NOMO-1 (cell line): ENCODE measurements around the gene PRDM8.
A peak's percentile ranks its signal among the peaks of the same experiment; 100 is the strongest.

ENCODE experiments used
- DNase-seq, 2 experiments: peaks; one replicate each; lab custom pipeline; 2025; ENCODE audit not compliant: unreplicated experiment in 2 of 2; lab: John Stamatoyannopoulos, UW

The PRDM8 gene

GRCh38 chr4:80183250-80184052, 13.9 kb upstream of the PRDM8 start:
- DNase-seq = no peak

- peak; percentile 80 to 93 for DNase-seq
Observed at GRCh38 chr4:80184053-80184824, 13.1 kb upstream of the PRDM8 start.

DNA sequence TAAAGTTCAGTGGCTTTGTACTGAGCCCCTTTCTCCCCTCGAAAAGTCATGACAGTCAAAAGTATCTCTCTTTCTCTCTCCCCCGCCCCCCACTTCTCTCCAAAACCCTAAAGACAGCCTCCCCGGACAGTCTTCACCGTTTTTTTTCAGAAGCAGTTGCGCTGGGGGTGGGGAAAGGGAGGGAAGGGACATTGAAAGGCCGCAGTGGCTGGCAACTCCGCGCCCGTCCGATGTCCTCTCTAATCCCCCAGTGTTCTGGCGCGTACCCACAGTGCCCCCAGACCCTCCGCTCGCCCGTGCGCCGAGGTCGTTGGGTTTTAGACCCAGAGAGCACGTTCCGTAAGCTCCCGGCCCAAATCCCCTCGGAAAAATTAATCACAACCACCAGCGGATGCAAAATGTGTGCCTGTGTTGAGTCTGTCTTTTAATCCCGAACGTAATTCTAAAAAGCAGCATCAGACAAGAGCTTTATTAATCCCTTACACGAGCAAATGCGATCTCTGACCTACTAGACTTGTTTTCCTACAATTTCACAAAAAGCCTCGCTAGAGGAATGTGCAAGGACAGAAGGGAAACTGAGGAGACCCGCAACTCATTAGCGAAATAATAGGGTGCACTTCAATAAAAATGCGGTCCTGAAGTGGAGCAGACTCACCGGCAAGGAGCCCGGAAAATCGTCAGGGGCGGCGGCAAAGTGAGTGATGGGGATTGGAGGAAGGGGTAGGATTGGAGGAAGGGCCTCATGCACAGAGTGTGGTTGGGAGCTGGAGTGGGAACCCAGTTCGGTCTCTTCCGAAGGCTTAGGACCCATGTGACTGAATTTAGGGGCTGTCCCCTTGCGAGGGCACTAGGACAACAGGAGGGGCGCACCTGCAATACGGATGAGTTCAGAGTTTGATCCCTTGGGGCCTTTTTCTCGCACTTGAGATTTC, 12.2 kb upstream of the PRDM8 start:
- DNase-seq = peak; percentile 30

- DNase-seq = no peak
Observed at GRCh38 chr4:80185787-80186548, 11.3 kb upstream of the PRDM8 start.

- DNase-seq = no peak
Observed at GRCh38 chr4:80186676-80187075, 10.6 kb upstream of the PRDM8 start.

DNA sequence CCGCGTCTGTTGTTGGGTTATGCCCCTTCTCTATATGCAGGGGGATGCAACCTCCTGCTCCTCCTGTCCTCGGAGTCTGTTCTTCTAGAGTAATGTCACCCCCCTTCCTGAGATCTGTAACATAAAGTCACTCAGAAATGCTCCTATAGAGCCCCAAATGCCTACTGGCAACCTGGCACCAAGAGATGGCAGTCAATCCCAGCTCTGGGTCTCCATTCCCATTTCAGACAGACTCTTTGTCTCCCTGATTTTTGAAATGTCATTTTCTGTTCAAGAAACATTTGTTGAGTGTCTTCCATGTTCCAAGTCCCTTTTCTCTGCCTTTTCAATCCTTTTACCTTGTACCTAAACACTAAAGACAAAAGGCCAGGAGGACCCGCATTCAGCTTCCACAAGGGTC, 9.6 kb upstream of the PRDM8 start:
- no peak for DNase-seq

- DNase-seq = no peak
Observed at GRCh38 chr4:80188457-80188800, 8.9 kb upstream of the PRDM8 start.

DNA sequence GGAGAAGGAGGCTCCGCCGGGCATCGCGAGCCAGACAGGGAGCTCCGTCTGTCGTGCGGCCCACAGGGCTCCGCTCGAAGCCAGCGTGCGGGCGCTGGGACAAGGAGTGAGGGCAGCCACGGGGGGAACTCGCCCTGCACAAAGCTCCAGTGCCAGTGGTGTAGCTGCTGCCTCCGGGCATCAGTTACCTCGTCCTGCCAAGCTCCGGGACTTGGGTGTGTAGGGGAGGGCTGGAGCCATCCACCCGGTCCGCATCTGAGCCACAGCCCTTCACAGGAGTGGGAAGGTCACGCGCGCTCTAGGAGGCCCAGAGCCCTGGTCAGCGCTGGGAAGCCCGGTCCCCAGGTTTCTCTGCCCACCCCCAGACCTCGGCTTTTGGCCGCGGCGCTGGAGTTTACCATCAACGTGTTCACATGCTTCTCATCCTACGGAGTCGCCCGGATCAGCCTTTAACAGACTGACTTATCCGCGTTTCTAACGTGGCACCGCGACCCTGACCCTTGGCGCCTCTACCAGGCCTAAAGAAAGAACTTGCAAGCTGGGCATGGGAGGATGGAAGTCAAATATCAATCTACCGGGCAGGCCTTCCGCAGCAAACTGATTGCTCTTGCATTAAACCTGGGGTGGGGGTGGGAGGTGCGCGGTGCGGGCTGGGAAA, 8.4 kb upstream of the PRDM8 start:
- no peak for DNase-seq

GRCh38 chr4:80189581-80189955, 7.7 kb upstream of the PRDM8 start:
- no peak for DNase-seq

DNA sequence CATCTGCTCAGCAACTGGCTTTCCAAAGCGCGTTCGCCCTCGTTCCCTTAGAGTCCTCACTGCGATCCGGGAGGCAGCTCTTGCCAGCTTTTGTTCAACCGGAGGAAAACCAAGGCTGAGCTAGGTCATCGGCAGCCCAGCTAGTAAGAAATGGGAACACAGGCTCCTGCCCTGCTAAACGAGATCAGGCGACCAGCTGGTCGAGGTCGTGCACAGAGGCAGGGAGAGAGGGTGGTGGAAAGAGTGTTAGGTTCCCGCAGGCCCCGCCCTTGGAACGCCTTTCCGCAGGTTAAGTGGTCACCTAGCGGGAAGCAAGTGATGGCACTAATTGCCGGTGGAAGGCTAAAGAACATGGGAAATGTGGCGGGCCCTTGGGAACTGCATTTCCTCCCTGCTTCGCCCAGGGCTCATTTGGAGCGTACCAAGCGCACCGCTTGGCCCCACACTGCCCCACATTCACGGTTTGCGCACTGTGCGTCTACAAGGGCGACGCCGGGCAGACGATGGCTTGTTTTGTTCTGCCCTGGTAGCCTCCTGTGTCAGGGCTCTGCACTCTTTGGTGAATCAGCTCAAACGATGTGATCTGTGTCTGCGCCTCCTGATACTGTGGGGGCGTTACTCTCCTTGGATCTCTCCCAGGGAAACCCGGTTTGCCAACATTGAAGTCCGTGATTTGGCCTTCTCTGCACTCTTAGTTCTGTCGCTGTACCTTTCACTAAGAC, 7.2 kb upstream of the PRDM8 start:
- DNase-seq = no peak

GRCh38 chr4:80192252-80192866, 4.9 kb upstream of the PRDM8 start:
- DNase-seq = no peak

- DNase-seq = no peak
Observed at GRCh38 chr4:80192937-80193336, 4.4 kb upstream of the PRDM8 start.

- no peak for DNase-seq
Observed at GRCh38 chr4:80195441-80196140, 1.7 kb upstream of the PRDM8 start.

DNA sequence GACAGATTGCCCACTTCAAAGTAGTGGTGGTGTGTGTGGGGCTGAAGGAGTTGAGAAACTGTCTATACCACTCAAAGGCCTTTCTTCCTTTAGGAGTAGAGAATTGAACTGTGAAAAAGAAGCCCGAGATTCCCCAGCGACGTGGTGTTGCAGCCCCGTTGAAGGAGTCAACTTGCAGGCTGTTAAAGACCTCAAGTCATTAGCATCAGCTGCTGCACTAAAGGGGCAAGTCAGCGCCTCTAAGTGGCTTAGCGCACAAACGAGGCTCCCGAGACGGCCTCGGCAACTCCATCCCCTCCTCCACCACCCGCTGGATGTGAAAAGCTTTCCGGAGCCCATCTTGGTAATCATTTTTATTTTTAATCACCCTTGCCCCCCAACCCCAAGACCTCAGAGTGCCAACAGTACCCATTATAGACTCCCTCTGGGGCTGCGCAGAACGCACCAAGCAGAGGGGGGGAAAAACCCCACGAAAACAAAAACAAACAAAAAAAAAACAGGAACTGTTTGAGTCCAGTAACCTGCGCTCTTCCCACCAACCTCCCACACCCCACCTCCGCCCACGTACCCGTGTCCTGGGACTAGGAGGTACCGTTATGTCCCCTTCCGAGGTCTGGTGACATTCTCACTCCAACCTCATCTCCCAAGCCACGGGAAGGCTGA, 913 bp upstream of the PRDM8 start:
- DNase-seq = no peak

- no peak for DNase-seq
Observed at GRCh38 chr4:80197601-80198440, 518 bp downstream of the PRDM8 start.

GRCh38 chr4:80198441-80198837, 1.1 kb downstream of the PRDM8 start:
- no peak for DNase-seq

DNA sequence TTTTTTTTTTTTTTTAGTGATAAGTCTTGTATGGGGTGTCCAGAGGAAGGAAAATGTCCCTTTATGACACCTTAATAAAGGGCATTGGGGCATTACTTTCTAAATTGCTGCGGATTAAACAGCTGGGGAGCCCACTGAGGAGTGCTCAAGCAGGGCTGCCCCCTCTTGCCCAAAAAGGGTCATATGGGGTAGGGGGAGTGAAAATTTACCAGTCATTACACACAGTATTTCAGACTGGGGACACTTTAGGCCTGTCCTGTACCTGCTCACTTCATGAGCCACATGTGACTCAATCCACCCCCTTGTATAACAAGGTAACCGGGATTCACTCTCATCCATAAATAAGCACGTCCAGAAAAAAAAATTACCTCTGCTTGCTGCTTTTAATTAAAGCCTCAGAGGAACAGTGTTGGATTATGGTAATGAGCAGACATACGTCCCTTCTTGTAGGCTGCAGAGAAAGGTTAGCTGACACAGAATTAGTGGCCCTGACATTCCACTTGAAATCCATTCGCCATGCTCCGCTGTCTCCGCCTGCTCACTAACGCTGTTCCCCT, 1.8 kb downstream of the PRDM8 start:
- no peak for DNase-seq
